HepG2 (cell line): ENCODE data around the gene IL31.

Experiments used
- CBX5 ChIP-seq: sonication (generic); formaldehyde crosslinking; IDR thresholded peaks from 2 replicates; pipeline ENCODE4 v1.4.0; 2020; ENCODE audit warnings: missing genetic modification reagents, borderline replicate concordance
- MAX ChIP-seq: IDR thresholded peaks from 2 replicates; pipeline ENCODE4 v1.6.1; 2012; ENCODE audit warnings: inconsistent platforms
- POLR2A ChIP-seq, 2 experiments: IDR thresholded peaks; 2 replicates each; pipeline ENCODE4 v1.6.1; 2011; ENCODE audit warnings: low read depth in 2 of 2, low read length in 2 of 2, mild to moderate bottlenecking in 1 of 2, moderate library complexity in 1 of 2; ENCODE audit not compliant: insufficient read depth in 1 of 2
- ZNF687 ChIP-seq: sonication (generic); formaldehyde crosslinking; IDR thresholded peaks from 2 replicates; pipeline ENCODE4 v1.5.1; 2020; ENCODE audit warnings: mild to moderate bottlenecking, missing genetic modification reagents, moderate library complexity
- TF ChIP-seq, protein P1 (sequence below): sonication (generic); formaldehyde crosslinking; IDR thresholded peaks from 2 replicates; pipeline ENCODE4 v1.5.0; 2020; ENCODE audit warnings: mild to moderate bottlenecking, missing genetic modification reagents, moderate library complexity

DNA sequence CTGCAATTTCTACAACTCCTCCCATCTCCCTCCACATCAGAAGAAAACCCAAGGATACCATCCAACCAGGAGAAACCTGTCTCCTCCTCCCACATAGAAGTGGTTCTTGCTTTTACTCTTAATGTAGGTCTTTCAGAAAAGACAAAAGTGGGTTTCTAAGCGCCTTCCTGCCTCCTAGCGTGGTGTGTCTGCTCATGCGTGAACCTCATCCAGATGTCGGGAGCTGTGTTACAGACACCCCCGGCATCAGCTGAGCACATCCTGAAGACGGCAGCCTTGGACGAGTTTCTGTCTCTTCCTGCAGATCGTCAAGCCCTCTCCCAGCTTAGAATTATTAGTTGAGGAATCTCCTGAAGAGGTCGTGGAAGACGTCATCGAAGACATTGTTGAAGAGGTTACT is 18.4 kb upstream of the IL31 start:
- TF ChIP-seq ZNF687 (CRISPR knock-in tag) (no peak), CBX5 (CRISPR knock-in tag) (no peak), MAX (no peak), POLR2A (IDR thresholded peaks at IDR 0.05; ENCODE audit: insufficient read depth in 1 of 2, low read depth in 2 of 2, low read length in 2 of 2) (no peak)
- TF ChIP-seq, protein P1, sequence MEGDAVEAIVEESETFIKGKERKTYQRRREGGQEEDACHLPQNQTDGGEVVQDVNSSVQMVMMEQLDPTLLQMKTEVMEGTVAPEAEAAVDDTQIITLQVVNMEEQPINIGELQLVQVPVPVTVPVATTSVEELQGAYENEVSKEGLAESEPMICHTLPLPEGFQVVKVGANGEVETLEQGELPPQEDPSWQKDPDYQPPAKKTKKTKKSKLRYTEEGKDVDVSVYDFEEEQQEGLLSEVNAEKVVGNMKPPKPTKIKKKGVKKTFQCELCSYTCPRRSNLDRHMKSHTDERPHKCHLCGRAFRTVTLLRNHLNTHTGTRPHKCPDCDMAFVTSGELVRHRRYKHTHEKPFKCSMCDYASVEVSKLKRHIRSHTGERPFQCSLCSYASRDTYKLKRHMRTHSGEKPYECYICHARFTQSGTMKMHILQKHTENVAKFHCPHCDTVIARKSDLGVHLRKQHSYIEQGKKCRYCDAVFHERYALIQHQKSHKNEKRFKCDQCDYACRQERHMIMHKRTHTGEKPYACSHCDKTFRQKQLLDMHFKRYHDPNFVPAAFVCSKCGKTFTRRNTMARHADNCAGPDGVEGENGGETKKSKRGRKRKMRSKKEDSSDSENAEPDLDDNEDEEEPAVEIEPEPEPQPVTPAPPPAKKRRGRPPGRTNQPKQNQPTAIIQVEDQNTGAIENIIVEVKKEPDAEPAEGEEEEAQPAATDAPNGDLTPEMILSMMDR (CRISPR knock-in tag): no peak
